Omental fat pad (tissue), 4 donors: ENCODE results near the gene RAD50. TPM values are rescaled to one million over a fixed set of nuclear protein-coding genes. Genes with fewer than 3 reads are reported as not detected.
A peak's percentile ranks its signal among the peaks of the same experiment; 100 is the strongest.

Experiments used
- ATAC-seq: fragments of 150-250 bp; one replicate; pipeline ENCODE4 v1.9.1; 2016; ENCODE audit warnings: mild to moderate bottlenecking, moderate library complexity; ENCODE audit not compliant: low FRiP score
- DNase-seq: peaks from one replicate; pipeline ENCODE4 v3.0.0-alpha.2; 2019; ENCODE audit warnings: low spot score
- total RNA-seq, 4 donors: library from RNA; depleted of rRNA; stranded (reverse); fragments of >200 nt; gene quantifications; one replicate each; pipeline ENCODE4 v1.1.0, GENCODE V29; 2016
- TF ChIP-seq, protein P1 (sequence below), 3 donors: fragments of 450-650 bp; IDR thresholded peaks; one replicate each; pipeline ENCODE4 v1.5.1; 2016 to 2017; ENCODE audit warnings: antibody characterized with exemption in 3 of 3, mild to moderate bottlenecking in 3 of 3, moderate library complexity in 2 of 3

The RAD50 gene
- total RNA-seq, 4 donors from 2014 or later, result 23.4 to 37.4 (median 29.8) TPM

DNA sequence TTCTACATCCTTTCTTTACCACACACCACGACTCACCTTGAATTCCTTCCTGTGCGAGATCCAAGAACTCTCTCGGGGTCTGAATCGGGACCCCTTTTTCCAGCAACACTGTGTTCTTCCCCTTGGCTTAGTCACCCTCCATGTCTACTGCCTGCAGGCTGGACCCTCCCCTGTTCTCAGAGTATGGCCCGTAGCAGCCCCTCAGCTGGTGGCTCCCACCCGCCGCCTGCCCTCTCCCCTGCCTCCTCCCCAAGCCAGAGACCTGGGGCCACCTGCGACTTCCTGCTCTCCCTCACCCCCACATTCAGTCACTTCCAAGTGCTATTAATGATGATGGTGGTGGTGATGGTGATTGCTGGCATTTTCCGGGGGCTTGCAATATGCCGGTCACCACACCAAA, 110.5 kb downstream of the RAD50 start:
- TF ChIP-seq, protein P1, sequence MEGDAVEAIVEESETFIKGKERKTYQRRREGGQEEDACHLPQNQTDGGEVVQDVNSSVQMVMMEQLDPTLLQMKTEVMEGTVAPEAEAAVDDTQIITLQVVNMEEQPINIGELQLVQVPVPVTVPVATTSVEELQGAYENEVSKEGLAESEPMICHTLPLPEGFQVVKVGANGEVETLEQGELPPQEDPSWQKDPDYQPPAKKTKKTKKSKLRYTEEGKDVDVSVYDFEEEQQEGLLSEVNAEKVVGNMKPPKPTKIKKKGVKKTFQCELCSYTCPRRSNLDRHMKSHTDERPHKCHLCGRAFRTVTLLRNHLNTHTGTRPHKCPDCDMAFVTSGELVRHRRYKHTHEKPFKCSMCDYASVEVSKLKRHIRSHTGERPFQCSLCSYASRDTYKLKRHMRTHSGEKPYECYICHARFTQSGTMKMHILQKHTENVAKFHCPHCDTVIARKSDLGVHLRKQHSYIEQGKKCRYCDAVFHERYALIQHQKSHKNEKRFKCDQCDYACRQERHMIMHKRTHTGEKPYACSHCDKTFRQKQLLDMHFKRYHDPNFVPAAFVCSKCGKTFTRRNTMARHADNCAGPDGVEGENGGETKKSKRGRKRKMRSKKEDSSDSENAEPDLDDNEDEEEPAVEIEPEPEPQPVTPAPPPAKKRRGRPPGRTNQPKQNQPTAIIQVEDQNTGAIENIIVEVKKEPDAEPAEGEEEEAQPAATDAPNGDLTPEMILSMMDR (IDR thresholded peaks at IDR 0.05), result no peak
- no peak for ATAC-seq
- DNase-seq, result no peak

DNA sequence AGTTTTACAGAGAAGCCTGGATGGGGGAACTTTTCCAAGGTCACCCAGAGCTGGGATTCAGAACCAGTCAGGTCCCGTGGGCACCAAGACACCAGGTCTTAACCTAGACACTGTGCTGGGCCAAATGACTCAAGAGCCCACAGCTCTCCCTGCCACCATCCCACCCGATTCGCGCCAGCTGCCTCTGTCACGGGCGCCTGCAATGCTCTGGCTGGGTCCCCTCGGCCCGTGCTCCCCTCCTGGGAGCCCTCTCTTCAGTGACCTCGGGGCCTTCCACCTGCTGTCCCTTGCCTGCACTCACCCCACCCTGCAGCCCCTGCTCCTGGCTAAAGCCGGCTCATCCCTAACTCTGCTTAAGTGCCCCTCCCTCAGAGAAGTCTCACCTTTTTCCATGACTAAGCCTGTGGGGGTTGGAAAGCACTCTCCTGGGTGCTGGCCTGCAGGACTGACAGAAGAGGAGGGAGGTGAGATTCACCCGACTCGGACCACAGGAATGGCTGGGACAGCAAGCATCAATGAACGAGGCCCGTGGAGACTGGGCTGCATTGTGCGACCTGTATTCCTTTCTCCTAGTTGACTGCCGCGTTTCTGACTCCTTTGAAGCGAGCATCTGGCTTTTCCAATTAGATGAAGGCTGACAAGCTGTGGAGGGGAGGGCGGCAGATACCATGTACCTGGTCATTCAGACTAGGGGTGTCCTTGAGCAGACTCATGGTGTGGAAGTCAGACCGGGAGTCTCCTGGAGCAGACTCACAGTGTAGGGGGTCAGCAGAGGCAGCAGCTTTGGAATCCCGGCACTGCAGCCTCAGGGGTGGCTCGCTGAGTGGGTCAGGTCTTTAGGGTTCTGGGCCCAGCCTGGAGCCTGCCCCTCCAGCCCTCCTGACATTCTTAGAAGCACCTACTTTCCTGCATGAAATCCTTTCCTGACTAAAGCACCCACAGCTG, 111.3 kb downstream of the RAD50 start:
- ATAC-seq, result no peak
- DNase-seq, result no peak
- TF ChIP-seq, protein P1 (IDR thresholded peaks at IDR 0.05), result no peak

DNA sequence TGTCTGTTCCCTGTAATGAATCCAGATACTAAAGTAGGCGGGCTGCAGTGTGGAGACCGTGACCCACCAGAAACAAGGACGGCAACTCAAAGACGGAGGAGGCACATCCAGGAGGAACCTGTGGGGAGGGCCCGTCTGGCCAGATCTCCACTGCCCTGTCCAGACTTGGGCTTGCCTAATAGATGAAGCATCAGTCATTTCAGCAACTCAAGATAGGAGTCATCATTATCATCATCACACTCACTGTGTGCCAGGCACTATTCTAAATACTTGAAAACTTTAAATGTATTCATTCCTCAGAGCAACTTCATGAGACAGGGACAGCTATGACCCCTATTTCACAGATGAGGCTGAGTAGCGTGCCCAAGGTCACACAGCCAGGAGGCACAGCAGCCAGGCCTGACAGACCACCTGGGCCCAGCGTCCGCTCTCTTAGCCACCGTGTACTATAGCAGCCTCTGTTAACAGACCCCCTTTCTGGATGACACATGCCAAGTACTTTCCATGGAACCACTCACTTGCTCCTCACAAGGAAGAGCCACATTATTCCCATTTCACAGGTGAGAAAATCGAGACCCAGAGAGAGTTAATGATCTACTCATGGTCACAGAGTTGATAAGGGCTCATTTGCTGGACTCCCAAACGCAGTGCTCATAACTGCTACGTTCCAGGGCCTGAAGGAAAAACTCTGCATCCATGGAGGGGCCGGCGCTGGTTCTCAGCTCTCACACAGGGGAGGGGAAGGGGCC, 112.1 kb downstream of the RAD50 start:
- DNase-seq, result no peak
- TF ChIP-seq, protein P1 (IDR thresholded peaks at IDR 0.05), result no peak
- peak; percentile 63 for ATAC-seq

DNA sequence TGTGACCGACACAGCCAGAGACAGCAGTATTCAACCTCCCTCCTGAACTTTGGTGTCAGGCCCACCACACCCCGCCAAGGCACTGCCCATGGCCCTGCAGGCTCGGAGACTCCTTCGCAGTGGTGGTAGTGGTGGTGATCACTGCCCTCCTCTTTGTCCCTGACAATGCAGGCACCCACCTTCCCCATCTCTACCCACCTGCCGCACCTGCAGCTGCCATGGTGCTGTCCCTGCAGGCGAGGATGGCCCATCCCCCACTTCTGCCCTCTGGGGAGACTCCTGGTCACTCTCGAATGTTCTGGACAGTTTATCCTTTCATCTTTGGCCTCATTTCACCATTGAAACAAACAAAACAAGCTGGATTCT, 112.7 kb downstream of the RAD50 start:
- no peak for DNase-seq
- TF ChIP-seq, protein P1 (IDR thresholded peaks at IDR 0.05), result no peak
- no peak for ATAC-seq

DNA sequence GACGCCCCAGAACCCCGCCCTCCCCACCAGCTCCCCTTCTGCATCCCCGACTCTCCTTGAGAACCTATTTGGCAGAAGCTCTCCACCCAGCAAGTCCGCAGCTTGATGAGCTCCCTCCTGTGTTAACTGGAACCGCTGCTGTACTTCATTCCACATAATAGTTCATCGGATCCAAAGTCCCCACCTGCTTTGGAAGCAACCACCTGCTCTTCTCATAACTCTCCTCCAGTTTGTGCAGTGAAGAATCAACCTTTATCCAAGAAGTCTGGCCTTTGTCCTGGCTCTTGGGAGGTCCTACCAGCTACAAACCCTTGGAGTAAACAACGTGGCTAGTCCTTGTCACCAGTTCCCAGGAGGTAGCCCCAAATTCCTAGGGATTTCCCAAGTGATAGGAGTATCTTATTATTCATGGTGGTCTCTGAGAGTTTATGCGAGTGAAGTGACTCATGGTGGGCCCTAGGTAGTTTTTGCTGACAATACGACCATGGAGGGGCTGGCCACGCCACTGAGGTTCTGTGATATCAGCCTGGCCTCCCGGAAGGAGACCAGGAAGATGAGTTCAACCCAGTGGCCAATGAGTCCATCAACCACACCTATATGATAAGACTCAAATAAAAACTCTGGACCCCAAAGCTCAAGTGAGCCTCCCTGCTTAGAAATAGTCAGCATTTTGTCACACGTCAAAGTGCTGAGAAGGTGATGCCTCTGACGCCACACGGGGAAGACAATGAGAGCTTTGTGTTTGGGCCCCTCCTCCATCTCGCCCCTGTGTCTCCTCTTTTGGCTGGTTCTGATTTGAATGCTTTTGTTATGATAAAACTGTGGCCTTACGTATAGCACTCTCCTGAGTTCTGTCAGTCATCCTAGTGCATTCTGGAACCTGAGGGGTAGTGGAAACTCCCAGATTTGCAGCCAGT, 113.4 kb downstream of the RAD50 start:
- no peak for DNase-seq
- no peak for ATAC-seq

DNA sequence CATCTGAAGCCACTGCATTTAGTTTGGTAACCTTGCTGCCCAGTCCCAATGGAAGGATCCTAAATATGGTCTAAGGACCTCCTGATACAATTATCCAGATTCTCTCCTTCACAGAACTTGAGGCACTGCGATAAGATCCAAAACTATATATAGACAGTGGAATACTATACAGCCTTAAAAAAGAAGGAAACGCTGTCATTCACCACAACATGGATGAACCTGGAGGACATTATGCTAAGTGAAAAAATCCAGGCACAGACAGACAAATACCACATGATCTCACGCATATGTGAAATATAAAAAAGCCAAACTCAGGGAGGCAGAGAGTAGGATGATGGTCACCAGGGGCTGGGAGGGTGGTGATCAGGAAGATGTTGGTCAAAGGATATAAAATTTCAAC, 114.2 kb downstream of the RAD50 start:
- no peak for DNase-seq
- ATAC-seq, result no peak
- TF ChIP-seq, protein P1 (IDR thresholded peaks at IDR 0.05), result no peak

More for the DNA sequence above, 113.4 kb downstream of the RAD50 start:
- TF ChIP-seq, protein P1 (IDR thresholded peaks at IDR 0.05), result no peak
